Measurements from ENCODE around the gene DCUN1D2.

The DCUN1D2 gene

GRCh38 chr13:113406321-113407102 lies 84.0 kb downstream of the DCUN1D2 start:
- H3K36me3 ChIP-seq (replicated peaks; ENCODE audit: insufficient read depth, low read length), result no peaks in the 10 kb centered on the region
- H3K9me3 ChIP-seq (replicated peaks; ENCODE audit: insufficient read depth, low read length), result no peaks in the 10 kb centered on the region
- no peaks in the 10 kb centered on the region for H3K9me2 ChIP-seq (replicated peaks; ENCODE audit: insufficient read depth, low read length)
- H3K9ac ChIP-seq (ENCODE audit: low read length), result no peak overlapping the region
- H3K4me3 ChIP-seq (ENCODE audit: low read length), result no peak overlapping the region
- H3K27ac ChIP-seq (ENCODE audit: low read length), result no peak overlapping the region
- no peak for DNase-seq
- H2AFZ ChIP-seq (ENCODE audit: low read length), result no peak overlapping the region
- no peaks in the 10 kb centered on the region for H4K20me1 ChIP-seq (ENCODE audit: insufficient read depth, low read length)
- H3K27me3 ChIP-seq (replicated peaks; ENCODE audit: insufficient read depth, low read length), result peaks cover 100% of the 10 kb centered on the region
- no peaks in the 10 kb centered on the region for H3K4me1 ChIP-seq (ENCODE audit: low read length)
- H3K4me2 ChIP-seq (ENCODE audit: low read depth, low read length), result no peak overlapping the region
- TF ChIP-seq CTCF (IDR thresholded peaks at IDR 0.05; ENCODE audit: low read length) (no peak), EZH2 (optimal IDR thresholded peaks at IDR 0.05; ENCODE audit: low read depth, low read length) (no peak), EZH2phosphoT487 (IDR thresholded peaks at IDR 0.05; ENCODE audit: low read length) (no peak)
- H3K79me2 ChIP-seq (ENCODE audit: low read length), result no peaks in the 10 kb centered on the region
- no peaks in the 10 kb centered on the region for H3F3A ChIP-seq (ENCODE audit: insufficient read depth, low read length)
